OCI-LY3 (cell line): Measurements from ENCODE around the gene OR52H1.
"Not testable (repeated sequence)": the region's sequence is repeated elsewhere in the genome, so short reads cannot be mapped to it uniquely, and the experiment has no call there.

Experiments
- H2AFZ ChIP-seq: fragments of 200-600, 300-600 bp; shearing (Covaris generic); 2 replicates; pipeline ENCODE4 v1.6.0; 2014; ENCODE audit warnings: antibody characterized with exemption, low read depth, low read length
- H3K27ac ChIP-seq: fragments of 200-600, 300-600 bp; sonication (generic); 2 replicates; pipeline ENCODE4 v1.5.1; 2014; ENCODE audit warnings: mild to moderate bottlenecking, low read length, moderate library complexity, mixed read lengths
- H3K27me3 ChIP-seq: fragments of 200-600, 300-600 bp; sonication (generic); 2 replicates; pipeline ENCODE4 v1.6.1; 2014; ENCODE audit warnings: low read depth, low read length, mixed read lengths
- H3K36me3 ChIP-seq: fragments of 200-600, 300-600 bp; sonication (generic); replicated peaks from 2 replicates; pipeline ENCODE3; 2014; ENCODE audit warnings: low read depth, low read length, mixed read lengths
- H3K4me1 ChIP-seq: fragments of 300-600, 200-600 bp; sonication (generic); 2 replicates; pipeline ENCODE4 v1.6.1; 2014; ENCODE audit warnings: low read length, mixed read lengths
- H3K4me2 ChIP-seq: fragments of 200-600, 300-600 bp; sonication (generic); 2 replicates; pipeline ENCODE4 v1.6.1; 2014; ENCODE audit warnings: low read length, mixed read lengths
- H3K4me3 ChIP-seq: fragments of 300-600, 200-600 bp; sonication (generic); 2 replicates; pipeline ENCODE4 v1.5.1; 2014; ENCODE audit warnings: antibody characterized with exemption, mild to moderate bottlenecking, low read length, moderate library complexity
- H3K79me2 ChIP-seq: fragments of 300-600, 200-600 bp; shearing (Covaris generic); 2 replicates; pipeline ENCODE4 v1.6.1; 2014; ENCODE audit warnings: mild to moderate bottlenecking, low read length, mixed read lengths
- H3K9ac ChIP-seq: fragments of 300-600, 200-600 bp; shearing (Covaris generic); 2 replicates; pipeline ENCODE4 v1.6.0; 2014; ENCODE audit warnings: mild to moderate bottlenecking, low read length, moderate library complexity
- H3K9me3 ChIP-seq: fragments of 200-600, 300-600 bp; shearing (Covaris generic); 2 replicates; pipeline ENCODE4 v1.6.1; 2014; ENCODE audit warnings: low read length, mixed read lengths; ENCODE audit not compliant: insufficient read depth
- H4K20me1 ChIP-seq: fragments of 200-600, 300-600 bp; sonication (generic); 2 replicates; pipeline ENCODE4 v1.6.1; 2016; ENCODE audit warnings: low read length, mixed read lengths; ENCODE audit not compliant: insufficient read depth
- EZH2phosphoT487 ChIP-seq: fragments of 200-600 bp; shearing (Covaris generic); IDR thresholded peaks from 2 replicates; pipeline ENCODE4 v1.6.1; 2018; ENCODE audit warnings: antibody characterized with exemption, mixed run types, low read depth
- TF ChIP-seq, protein P1 (sequence below): fragments of 200-600, 300-600 bp; sonication (generic); IDR thresholded peaks from 2 replicates; pipeline ENCODE4 v1.5.1; 2014; ENCODE audit warnings: antibody characterized with exemption, low read length, low read depth

Gene OR52H1

DNA sequence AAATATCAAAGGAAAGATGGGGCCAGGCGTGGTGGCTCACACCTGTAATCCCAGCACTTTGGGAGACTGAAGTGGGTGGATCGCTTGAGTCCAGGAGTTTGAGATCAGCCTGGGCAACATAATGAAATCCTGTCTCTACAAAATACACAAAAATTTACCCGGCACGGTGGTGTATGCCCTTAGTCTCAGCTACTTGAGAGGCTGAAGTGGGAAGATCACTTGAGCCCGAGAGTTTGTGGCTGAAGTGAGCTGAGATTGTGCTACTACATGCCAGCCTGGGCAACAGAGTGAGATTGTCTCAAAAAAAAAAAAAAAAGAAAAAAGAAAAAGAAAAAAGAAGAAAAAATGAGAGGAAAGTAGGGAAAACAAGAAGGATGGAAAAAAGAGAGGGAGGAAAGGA is 44.3 kb upstream of the OR52H1 start:
- Histone ChIP-seq H3K4me1 (no peaks in the 10 kb centered on the region), H2AFZ (no peak overlapping the region), H3K9me3 (no peaks in the 10 kb centered on the region), H4K20me1 (no peaks in the 10 kb centered on the region), H3K9ac (no peak overlapping the region), H3K36me3 (no peaks in the 10 kb centered on the region), H3K4me3 (no peak overlapping the region), H3K4me2 (no peak overlapping the region), H3K79me2 (no peaks in the 10 kb centered on the region), H3K27me3 (no peaks in the 10 kb centered on the region), H3K27ac (no peak overlapping the region)
- TF ChIP-seq EZH2phosphoT487: no peak
- TF ChIP-seq, protein P1, sequence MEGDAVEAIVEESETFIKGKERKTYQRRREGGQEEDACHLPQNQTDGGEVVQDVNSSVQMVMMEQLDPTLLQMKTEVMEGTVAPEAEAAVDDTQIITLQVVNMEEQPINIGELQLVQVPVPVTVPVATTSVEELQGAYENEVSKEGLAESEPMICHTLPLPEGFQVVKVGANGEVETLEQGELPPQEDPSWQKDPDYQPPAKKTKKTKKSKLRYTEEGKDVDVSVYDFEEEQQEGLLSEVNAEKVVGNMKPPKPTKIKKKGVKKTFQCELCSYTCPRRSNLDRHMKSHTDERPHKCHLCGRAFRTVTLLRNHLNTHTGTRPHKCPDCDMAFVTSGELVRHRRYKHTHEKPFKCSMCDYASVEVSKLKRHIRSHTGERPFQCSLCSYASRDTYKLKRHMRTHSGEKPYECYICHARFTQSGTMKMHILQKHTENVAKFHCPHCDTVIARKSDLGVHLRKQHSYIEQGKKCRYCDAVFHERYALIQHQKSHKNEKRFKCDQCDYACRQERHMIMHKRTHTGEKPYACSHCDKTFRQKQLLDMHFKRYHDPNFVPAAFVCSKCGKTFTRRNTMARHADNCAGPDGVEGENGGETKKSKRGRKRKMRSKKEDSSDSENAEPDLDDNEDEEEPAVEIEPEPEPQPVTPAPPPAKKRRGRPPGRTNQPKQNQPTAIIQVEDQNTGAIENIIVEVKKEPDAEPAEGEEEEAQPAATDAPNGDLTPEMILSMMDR: no peak

DNA sequence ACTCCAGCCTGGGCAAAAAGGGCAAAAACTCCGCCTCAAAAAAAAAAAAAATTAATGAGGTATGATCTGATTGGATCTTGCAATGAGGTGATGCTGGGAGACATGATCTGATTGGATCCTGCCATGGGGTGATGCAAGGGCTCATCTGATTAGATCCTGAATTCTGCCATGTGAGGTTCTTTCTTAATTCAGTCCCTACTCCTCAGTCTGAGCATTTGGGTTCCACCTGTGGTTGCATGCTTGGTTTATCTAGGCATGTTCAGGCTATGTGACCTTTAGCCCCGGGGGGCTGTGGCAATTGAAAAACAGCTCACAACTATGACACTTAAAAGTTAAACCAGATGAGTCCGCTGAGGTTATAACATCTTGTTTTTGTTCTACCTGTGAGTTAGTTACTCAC is 43.3 kb upstream of the OR52H1 start:
- Histone ChIP-seq H3K4me1 (no peaks in the 10 kb centered on the region), H2AFZ (no peak overlapping the region), H3K4me2 (no peak overlapping the region), H3K9me3 (no peaks in the 10 kb centered on the region), H3K4me3 (no peak overlapping the region), H3K27me3 (no peaks in the 10 kb centered on the region), H3K36me3 (no peaks in the 10 kb centered on the region), H4K20me1 (no peaks in the 10 kb centered on the region), H3K9ac (no peak overlapping the region), H3K27ac (no peak overlapping the region), H3K79me2 (no peaks in the 10 kb centered on the region)
- TF ChIP-seq, protein P1: no peak
- no peak for TF ChIP-seq EZH2phosphoT487

DNA sequence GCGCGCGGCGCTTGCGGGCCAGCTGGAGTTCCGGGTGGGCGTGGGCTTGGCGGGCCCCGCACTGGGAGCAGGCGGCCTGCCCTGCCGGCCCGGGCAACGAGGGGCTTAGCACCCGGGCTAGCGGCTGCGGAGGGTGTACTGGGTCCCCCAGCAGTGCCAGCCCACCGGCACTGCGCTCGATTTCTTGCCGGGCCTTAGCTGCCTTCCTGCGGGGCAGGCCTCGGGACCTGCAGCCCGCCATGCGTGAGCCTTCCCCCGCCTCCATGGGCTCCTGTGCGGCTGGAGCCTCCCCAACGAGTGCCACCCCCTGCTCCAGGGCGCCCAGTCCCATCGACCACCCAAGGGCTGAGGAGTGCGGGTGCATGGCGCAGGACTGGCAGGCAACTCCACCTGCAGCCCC is 41.6 kb upstream of the OR52H1 start:
- H3K4me3 ChIP-seq, H3K27ac ChIP-seq, H3K27me3 ChIP-seq, H3K9me3 ChIP-seq, H2AFZ ChIP-seq, H4K20me1 ChIP-seq, H3K79me2 ChIP-seq, H3K9ac ChIP-seq, H3K4me1 ChIP-seq, H3K4me2 ChIP-seq, H3K36me3 ChIP-seq: not testable (repeated sequence)

DNA sequence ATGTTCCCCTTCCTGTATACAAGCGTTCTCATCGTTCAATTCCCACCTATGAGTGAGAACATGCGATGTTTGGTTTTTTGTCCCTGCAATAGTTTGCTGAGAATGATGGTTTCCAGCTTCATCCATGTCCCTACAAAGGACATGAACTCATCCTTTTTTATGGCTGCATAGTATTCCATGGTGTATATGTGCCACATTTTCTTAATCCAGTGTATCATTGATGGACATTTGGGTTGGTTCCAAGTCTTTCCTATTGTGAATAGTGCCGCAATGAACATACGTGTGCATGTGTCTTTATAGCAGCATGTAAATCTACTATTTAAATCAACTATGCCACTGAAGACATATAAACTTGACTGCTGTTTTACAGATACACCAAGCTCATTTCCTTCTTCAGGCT is 36.1 kb upstream of the OR52H1 start:
- not testable (repeated sequence) for H3K4me1 ChIP-seq, H3K4me3 ChIP-seq, H3K36me3 ChIP-seq, H3K9ac ChIP-seq, H3K79me2 ChIP-seq, H3K4me2 ChIP-seq, H3K9me3 ChIP-seq, H3K27ac ChIP-seq, H3K27me3 ChIP-seq, H2AFZ ChIP-seq, H4K20me1 ChIP-seq

DNA sequence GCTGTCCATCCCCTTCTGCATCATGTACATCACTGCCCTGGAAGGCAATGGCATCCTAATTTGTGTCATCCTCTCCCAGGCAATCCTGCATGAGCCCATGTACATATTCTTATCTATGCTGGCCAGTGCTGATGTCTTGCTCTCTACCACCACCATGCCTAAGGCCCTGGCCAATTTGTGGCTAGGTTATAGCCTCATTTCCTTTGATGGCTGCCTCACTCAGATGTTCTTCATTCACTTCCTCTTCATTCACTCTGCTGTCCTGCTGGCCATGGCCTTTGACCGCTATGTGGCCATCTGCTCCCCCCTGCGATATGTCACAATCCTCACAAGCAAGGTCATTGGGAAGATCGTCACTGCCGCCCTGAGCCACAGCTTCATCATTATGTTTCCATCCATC is 32.7 kb upstream of the OR52H1 start:
- H3K4me1 ChIP-seq: no peaks in the 10 kb centered on the region
- TF ChIP-seq, protein P1: no peak
- TF ChIP-seq EZH2phosphoT487: no peak
- no peaks in the 10 kb centered on the region for H3K9me3 ChIP-seq
- no peaks in the 10 kb centered on the region for H4K20me1 ChIP-seq
- H3K27ac ChIP-seq: no peak overlapping the region
- H2AFZ ChIP-seq: no peak overlapping the region
- H3K79me2 ChIP-seq: no peaks in the 10 kb centered on the region
- no peak overlapping the region for H3K4me3 ChIP-seq
- H3K4me2 ChIP-seq: no peak overlapping the region
- H3K36me3 ChIP-seq: no peaks in the 10 kb centered on the region
- H3K9ac ChIP-seq: no peak overlapping the region
- H3K27me3 ChIP-seq: 0 out of 2 replicates have a peak, but pooled peaks cover 3% of the 10 kb centered on the region
